Left colon (tissue), 2 donors: Measurements from ENCODE around the gene FASTKD1. TPM values are rescaled to one million over a fixed set of nuclear protein-coding genes. Genes with fewer than 3 reads are reported as not detected.
A peak's percentile ranks its signal among the peaks of the same experiment; 100 is the strongest.
"Not testable (repeated sequence)": the region's sequence is repeated elsewhere in the genome, so short reads cannot be mapped to it uniquely, and the experiment has no call there.

Experiments
- ATAC-seq: fragments of 200-7000 bp; cut with Tn5 transposase; one replicate; pipeline ENCODE4 v1.9.1; 2020; ENCODE audit warnings: mild to moderate bottlenecking, moderate library complexity
- DNase-seq, 2 donors: peaks; one replicate each; pipeline ENCODE4 v3.0.0-alpha.2; 2020
- intact Hi-C, 2 donors: fragments of 100-400 bp; cut with DNase I in 1 of 2; cut with micrococcal nuclease in 1 of 2; formaldehyde crosslinking; loops; one replicate each; pipeline versions ENCODE4 v1.11.2 to v1.14.0; 2022; cut with DNase I, micrococcal nuclease
- total RNA-seq, 2 donors: library from RNA; stranded (reverse); fragmentation: NEBNext Ultra II Directional; extraction: Animal tissue kit (Norgen Biotek cat#: 25700); gene quantifications; one replicate each; pipeline ENCODE4 v1.2.1, GENCODE V29; 2021
- donor health status: DM: no; HTN: no; CAD: no.
- donor health status: DM: yes; HTN: yes; CAD: no.

FASTKD1 gene
- total RNA-seq, 2 donors from 2014 or later: 65.8 to 69.2 TPM

DNA sequence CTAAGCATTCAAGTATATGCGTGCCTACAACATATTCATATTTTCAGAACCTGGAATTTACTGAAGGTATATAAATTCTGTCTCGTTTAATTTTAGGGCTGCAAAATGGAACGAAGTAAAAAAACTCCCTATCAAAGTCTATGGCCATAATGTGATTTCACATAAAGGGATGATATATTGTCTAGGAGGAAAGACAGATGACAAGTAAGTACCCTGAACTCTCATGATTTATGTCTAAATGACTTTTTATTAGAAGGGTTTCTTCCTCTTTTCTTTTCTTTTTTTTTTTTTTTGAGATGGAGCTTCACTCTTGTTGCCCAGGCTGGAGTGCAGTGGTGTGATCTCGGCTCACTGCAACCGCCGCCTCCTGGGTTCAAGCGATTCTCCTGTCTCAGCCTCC is 58.9 kb downstream of the FASTKD1 start:
- ATAC-seq, DNase-seq, intact Hi-C loops: not testable (repeated sequence)

DNA sequence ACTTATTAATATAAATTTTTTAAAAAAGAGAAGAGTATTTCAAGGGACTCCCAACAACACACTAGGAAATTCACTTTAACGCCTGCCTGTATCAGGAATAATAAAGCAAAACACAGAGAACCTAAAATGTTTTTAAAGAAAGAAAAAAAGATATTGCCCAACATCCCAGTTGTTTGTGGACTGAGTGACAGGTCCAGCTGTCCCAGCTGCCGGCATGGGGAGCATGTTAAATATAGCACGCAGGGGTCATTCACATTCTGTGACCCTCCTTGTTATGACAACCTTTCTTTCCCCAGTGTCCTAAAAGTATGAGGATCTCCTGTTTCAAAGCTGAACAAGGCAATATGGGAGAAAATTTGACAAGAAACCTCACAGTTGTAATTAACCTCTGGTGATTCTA is 59.7 kb downstream of the FASTKD1 start:
- ATAC-seq: no peak
- intact Hi-C loops: no loop called here
- no peak for DNase-seq

DNA sequence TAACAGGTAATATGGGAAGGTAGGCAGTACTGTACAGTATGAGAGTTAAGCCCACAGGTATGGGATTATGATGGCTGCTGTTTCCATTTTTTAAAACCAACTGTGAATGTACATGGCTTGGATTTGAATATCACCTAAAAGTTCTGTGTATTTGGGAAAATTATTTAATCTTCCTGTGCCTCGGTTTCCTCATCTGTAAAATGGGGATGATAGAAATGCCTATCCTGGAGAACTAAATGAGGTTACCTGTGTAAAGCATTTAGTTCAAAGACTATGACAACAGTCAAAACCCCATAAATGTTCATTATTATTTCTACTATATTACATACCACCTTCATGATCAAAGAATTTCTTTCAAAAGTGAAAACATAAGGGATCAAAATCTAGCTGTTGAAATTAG is 60.6 kb downstream of the FASTKD1 start:
- ATAC-seq: no peak
- intact Hi-C loops: no loop called here

DNA sequence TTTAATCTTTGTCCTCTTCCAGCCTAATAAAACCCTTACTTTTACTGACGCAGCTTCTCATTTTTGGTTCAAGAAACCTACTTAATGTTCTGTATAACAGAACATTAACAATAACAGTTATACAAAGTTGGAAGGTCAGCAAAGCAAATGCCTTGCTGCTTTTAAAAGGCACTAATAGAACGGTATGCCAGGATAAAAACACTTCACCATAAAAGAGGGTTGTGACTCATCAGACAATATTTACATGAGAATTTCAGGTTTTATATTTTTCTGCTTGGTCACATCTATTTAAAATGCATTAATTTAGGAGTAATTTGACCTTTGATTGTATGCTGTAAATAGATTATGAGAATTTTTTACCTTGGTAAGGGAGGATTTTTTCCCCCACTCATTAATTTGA is 61.1 kb downstream of the FASTKD1 start:
- intact Hi-C loops: no loop called here
- ATAC-seq: no peak
- no peak for DNase-seq

More for the DNA sequence above, 60.6 kb downstream of the FASTKD1 start:
- no peak for DNase-seq

DNA sequence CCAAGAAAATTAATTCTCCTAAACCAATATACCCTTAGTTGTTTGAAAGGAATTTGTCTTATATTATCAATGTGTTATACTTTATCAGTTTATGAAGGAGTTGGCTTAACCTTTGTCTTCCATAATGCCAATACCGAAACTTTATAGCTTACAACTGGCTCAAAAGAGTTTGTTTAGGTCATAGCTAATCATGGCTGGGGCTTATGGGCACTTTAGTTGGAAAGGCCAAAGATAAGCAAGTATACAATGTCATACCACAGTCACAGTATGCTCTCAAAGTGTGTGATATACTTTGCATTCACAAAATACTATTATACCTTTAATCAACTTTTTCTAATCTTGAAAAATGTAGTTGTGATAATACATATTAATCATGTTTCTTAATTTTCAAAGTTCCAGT is 61.8 kb downstream of the FASTKD1 start:
- intact Hi-C loops: no loop called here
- DNase-seq: no peak

DNA sequence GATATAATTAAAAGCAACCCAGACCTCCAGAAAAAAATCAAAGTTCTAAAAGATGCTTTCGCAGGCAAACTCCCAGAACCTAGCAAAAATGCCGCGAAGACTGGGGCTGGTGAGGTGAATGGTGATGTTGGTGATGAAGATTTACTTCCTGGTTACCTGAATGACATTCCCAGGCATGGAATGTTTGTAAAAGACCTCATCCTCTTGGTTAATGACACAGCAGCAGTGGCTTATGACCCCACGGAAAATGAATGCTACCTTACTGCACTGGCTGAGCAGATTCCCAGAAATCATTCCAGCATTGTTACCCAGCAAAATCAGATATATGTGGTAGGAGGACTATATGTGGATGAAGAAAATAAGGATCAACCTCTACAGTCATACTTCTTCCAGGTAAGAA is 63.2 kb downstream of the FASTKD1 start:
- ATAC-seq (no peak), DNase-seq (no peak)
- intact Hi-C loops: no loop called here

More for the DNA sequence above, 61.8 kb downstream of the FASTKD1 start:
- no peak for ATAC-seq

DNA sequence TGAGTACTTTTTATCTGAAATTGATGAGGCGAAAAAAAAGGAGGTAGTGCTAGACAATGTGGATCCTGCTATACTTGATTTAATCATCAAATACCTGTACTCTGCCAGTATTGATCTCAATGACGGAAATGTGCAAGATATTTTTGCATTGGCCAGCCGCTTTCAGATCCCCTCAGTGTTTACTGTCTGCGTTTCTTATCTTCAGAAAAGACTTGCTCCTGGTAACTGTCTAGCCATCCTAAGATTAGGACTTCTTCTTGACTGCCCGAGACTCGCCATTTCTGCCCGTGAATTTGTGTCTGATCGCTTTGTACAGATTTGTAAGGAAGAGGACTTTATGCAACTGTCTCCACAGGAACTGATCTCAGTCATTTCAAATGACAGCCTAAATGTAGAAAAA is 63.7 kb downstream of the FASTKD1 start:
- intact Hi-C loops: no loop called here
- ATAC-seq: no peak
- no peak for DNase-seq

DNA sequence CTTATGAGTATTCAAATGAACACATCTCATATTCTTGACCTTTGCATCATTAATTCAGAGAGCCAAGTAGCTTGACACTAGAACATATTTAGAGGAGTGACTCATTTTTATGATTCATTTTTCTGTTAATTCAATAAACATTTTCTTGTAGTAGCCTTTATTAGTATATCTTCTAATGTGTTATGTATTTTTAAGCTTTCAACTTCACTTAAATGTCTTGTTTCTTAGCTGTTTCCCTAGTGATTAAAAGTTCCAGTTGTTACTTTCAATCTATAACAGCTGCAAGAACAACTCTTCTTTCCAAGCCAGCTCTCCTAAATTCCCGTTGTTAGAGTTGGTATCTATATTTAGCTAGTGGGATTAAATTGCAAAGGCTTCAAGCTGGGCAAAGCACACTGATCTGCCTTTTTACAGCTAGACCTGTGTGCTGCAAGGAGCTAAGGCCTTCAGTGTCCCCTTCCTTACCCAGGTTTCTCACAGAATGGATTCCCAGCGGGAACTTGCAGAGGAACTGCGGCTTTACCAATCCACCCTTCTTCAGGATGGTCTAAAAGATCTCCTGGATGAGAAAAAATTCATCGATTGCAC is 64.3 kb downstream of the FASTKD1 start, which contains the start of gene KLHL41:
TSS of gene KLHL41 (plus strand) at position 405 of the 588 bp plus-strand sequence. CDS start at position 482, 77 bp downstream.
- no peak for ATAC-seq
- intact Hi-C loops: no loop called here
- no peak for DNase-seq

DNA sequence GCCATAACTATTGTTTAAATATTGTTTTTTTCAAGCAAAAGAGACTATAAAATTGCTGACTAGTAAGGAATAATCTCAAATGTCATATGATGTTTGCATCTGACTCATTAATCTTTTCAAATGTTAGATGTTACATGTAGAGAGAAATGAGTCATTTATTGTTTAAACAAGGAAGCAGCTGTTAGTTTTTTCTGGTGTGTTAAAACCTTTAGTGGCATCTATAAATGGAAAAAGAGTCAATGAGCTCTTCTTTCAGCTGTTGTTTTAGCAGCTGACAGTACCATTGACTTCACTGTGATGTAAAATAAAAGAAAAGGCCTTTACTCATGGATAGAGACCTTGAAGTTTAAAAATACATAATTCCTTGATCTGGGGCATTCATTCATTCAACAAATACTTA is 66.0 kb downstream of the FASTKD1 start:
- intact Hi-C loops: no loop called here
- DNase-seq (no peak), ATAC-seq (peak; percentile 81)

DNA sequence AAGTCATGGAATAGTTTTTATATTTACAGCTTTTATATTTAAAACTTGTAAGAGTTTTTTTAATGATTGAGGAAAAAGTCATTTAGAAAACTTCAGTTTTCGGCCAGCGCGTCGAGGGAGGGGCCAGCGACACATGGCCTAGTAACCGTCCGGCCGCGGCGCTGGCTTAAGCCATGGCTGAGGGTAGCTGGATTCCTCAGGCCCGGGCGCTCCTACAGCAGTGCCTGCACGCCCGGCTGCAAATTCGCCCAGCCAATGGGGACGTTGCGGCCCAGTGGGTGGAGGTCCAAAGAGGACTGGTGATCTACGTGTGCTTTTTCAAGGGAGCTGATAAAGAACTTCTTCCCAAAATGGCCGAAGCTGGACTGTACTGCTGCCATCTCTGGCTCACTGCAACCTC is 69.0 kb downstream of the FASTKD1 start:
- ATAC-seq: no peak
- intact Hi-C loops: no loop called here
- no peak for DNase-seq

DNA sequence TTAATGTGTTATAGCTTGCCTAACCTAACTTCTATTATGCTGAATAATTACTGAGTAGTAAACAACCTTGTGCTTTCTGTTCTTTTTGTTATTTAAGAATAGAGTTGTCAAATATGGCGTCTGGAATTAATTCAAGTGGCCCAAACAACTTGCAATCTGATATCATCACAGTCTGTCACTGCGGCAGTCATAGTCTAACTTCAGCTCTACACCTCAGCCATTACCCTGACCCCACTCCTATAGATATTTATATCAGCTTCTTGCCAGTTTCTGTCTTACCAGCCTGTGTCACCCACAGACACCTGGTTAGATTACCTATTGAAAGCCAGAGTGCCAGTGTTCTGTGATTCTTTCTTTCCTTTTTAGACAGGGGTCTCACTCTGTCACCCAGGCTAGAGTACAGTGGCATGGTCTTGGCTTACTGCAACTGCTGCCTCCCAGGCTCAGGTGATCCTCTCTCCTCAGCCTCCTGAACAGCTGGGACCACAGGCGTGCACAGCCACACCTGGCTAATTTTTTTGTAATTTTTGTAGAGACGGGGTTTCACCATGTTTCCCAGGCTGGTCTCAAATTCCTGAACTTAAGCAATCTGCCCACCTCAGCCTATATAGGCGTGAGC is 78.2 kb downstream of the FASTKD1 start:
- DNase-seq (no peak), ATAC-seq (no peak)
- intact Hi-C loops: no loop called here

DNA sequence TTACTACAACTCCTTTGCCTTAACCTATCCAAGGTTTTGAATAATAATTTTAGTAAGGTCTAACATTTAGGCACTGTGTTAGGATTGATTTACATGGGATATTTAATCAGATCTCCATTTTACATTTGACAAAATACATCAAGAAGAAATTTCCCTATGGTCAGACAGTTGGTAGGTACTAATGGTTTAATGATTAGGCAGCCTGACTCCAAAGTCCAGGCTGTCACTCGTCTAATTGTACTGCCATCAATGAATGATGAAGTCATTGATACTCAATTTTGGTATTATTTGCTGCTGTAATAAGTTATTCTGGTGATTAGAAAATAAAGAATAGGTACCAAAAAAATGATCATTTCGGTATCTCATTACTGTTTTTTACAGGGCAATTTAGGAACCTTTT is 80.3 kb downstream of the FASTKD1 start:
- ATAC-seq (peak; percentile 44), DNase-seq (no peak)
- intact Hi-C loops: no loop called here

DNA sequence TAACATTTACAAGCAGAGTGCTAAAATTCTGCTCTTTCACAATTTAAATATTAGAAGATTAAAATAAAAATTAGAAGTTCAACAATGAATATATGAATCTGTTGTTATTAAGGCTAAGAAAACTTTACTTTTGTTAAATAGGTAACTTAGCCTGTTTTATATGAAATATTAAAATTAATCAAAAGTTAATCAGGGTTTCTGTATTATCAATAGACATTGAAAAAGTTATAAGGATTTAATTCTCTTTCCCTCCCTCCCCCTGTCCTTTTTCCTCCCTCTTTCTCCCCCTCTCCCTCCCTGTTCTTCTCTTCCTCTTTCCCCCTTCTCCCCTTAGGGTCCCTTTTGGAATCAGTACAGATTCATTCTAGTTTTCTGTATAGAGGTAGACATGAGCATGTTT is 82.3 kb downstream of the FASTKD1 start:
- DNase-seq (no peak), ATAC-seq (no peak)
- intact Hi-C loops: no loop called here

DNA sequence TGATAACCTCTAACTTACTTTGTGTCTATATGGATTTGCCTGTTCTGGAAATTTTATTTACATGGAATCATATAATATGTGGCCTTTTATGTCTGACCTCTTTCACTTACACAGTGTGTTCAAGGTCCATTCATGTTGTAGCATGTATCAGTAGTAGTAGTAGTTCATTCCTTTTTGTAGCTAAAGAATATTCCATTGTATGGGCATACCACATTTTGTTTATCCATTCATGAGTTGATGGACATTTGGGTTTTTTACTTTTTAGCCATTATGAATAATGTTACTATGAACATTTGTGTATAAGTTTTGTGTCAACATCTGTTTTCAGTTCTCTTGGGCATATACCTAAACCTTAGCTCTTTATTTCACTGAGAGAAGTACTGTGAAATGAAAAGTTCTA is 82.8 kb downstream of the FASTKD1 start:
- intact Hi-C loops: no loop called here
- DNase-seq: no peak
- ATAC-seq: no peak

DNA sequence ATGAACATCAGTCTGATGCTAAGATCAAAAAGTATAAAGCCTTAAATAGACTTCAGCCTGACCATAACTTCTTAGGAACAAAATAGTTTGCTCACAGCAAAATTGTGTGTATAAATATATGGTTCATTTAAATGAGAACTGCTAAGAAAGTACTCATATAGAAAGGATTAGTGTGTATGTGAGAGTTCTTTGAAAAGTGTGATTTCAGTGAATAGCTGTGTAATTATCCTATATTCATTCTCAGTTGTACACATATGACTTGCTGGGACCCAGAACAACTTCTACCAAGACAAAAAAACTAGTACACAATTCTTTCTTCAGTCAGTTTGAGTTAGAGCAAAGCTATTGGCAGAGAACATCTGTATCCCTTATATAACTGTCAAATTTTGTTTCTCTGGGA is 87.2 kb downstream of the FASTKD1 start:
- no peak for ATAC-seq
- DNase-seq: no peak
- intact Hi-C loops: no loop called here

DNA sequence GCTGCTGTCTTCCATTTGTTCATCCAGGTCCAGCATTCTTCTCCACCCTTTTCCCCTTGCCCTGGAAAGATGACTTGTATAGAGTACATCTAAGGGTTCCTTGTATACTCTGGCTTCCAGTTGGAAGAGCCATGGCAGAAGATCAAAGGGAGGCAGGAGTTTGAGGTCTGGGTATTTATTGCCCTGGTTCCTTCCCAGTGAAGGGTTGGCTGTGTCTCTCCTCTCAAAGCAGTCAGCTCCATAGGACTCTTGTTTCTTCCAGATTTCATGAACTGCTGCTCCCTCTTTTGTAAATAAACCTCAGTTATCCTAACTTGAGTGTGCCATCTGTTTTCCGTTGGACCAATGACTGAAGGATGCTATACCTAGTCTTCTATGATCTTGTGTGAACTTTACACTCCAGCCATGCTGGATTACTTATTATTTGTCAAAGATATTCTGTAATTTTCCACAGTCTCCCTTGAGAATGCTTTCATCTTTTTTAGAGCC is 88.0 kb downstream of the FASTKD1 start:
- intact Hi-C loops: no loop called here
- no peak for ATAC-seq
- no peak for DNase-seq

DNA sequence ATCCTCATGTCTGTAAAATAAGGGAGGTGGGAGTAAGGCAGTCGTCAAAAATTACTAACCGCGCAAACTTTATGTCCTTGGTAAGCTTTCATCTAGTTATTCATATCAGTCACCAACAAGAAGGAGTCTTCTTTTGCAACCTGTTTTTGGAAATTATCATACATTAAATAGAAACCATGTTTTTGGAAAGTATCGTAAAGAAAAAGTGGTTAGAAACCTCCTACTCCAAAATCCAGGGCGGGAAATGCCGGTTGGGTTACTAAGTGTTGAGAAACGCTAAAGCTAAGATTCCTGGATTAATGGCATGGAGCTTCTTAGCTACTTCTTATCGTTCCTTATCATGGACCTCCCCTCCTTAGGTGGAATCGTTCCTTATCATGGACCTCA is 93.6 kb downstream of the FASTKD1 start:
- DNase-seq: no peak
- ATAC-seq: no peak

More for the DNA sequence above, 93.6 kb downstream of the FASTKD1 start:
- intact Hi-C loops: no loop called here
